Measurements from ENCODE around the gene OR6S1.

Gene OR6S1

DNA sequence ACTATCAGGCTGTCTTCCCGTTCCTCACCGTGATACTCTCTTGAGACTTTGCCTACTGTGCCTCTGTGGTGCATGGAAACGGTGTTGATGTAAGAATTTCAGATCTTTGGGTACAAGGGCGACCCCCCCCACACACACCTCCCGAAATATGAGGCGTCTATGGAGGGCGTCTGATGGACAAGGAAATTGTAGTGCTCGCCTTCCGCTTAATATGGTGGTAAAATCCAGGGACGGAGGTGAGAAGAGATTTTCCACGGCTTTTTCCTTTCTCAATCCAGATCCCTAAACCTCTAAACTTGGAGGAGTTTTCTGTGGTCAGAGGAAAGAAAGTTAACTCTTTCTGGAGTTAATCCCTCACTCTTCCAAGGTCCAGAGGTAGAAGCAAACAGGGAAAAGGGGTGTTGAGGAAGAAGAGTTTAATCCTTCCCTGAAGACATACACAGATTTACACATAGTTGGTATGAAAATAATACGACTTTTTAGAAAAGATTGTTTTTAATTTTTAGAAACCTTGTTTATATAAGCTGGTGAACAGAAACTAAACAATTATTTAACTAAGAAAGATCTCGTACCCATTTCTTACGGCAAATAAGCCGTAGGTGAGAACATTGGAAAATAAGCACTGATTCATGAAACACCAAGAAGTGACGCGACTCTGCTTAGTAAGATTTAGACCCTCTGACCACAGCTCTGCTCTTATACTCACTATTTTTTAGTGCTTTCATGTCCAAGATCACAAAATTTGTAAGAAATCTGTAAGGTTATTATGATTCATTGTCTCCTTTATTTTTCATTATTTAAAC lies 27.3 kb downstream of the OR6S1 start:
- Histone ChIP-seq H3K4me3 (ENCODE audit: low read depth in 1 of 2, low read length in 2 of 2) (peak overlapping the region; percentile 78 to 89), H3K36me3 (ENCODE audit: control insufficient read depth in 1 of 2, insufficient read depth in 2 of 2, low read length in 2 of 2) (no peaks in the 10 kb centered on the region), H3K9me3 (ENCODE audit: control insufficient read depth in 1 of 2, low read length in 2 of 2) (no peaks in the 10 kb centered on the region), H3K4me1 (ENCODE audit: control insufficient read depth in 1 of 2, insufficient read depth in 2 of 2, low read length in 2 of 2) (peaks cover 0 to 9% of the 10 kb centered on the region in 2 donors), H3K27me3 (ENCODE audit: low read depth, low read length) (no peaks in the 10 kb centered on the region), H3K27ac (ENCODE audit: low read length) (peak overlapping the region; percentile 84)

DNA sequence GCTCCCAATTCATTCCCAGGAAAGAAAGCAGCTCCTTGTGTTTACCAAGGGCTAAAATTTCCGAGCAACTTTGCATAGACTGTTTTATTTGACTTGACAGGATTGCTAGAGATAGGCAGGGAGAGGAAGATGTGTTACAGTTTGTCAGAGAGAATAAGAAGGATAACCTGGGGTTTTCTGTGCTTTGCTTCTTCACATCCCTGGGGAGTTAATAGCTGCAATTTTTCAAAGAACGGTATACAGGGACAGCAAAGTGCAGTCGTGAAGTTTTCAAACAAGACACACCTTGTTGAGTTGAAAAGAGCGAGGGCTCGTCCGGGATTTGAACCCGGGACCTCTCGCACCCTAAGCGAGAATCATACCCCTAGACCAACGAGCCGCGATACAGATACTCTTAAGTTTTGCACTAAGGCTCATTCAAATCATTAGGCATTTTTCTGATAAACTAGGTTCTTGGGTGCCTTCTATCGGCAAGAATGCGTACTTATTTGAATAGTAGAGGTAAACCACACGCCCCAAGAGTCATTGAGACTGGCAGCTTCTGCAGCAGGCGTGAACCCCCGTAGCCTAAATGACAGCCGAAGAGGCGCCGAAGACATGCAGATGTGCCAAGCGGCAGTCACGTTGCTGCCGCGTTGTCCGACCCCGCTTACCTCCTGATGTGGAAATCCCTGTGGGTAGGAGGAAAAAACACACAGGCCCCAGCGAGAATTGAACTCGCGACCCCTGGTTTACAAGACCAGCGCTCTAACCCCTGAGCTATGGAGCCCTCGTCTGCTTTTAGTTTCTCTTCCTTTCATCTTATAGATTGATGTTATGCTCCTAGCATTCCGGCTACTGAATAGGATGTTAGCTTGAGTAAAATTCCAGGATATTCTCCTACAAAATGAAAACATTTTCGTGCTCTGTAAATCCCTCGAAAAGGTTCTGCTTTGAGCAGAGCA lies 28.1 kb downstream of the OR6S1 start:
- Histone ChIP-seq H3K4me1 (ENCODE audit: control insufficient read depth in 1 of 2, insufficient read depth in 2 of 2, low read length in 2 of 2) (peaks cover 0 to 9% of the 10 kb centered on the region in 2 donors), H3K27ac (ENCODE audit: low read length) (peak overlapping the region; percentile 84), H3K27me3 (ENCODE audit: low read depth, low read length) (no peaks in the 10 kb centered on the region), H3K36me3 (ENCODE audit: control insufficient read depth in 1 of 2, insufficient read depth in 2 of 2, low read length in 2 of 2) (no peaks in the 10 kb centered on the region), H3K9me3 (ENCODE audit: control insufficient read depth in 1 of 2, low read length in 2 of 2) (no peaks in the 10 kb centered on the region), H3K4me3 (ENCODE audit: low read depth in 1 of 2, low read length in 2 of 2) (peak overlapping the region; percentile 78 to 89)

DNA sequence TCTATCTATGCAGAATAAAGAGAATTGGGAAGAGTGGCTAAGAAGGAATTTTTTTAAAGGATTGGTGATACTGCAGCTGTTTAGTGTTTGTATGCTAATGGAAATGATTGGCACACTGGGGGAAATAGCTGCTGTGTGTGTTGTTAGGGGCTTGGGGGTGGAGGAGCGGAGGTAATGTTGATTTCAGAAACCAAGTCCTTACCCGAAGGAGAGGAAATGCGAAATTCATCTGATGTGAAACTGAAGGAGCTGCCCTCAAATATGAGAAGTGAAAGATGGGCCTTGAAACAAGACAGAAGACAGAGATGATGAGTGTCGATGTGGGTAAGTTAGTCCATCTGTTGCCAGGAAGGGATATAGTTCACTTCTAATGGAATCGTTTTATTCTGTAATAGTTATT lies 29.1 kb downstream of the OR6S1 start:
- no peak overlapping the region for H3K27ac ChIP-seq (ENCODE audit: low read length)

DNA sequence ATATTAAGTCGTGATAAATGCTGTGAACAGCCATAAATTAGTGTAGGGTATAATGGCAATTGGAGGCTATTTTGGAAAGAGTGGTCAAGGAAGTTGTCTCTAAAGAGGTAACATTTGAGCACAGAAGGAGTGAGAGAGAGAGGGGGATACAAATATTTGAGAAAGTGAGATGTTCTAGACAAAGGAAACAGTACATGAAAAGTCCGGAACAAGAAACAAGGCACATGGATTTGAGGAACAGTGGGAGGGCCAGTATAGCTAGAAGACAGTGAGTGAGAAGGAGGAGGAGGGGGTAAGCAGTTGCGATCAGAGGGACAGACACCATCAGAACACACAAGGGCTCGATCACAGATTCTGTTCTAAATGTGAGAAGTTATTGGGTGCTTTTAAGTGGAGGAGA lies 30.2 kb downstream of the OR6S1 start:
- no peak overlapping the region for H3K4me3 ChIP-seq (ENCODE audit: low read depth in 1 of 2, low read length in 2 of 2)
- H3K27me3 ChIP-seq (ENCODE audit: low read depth, low read length) = no peaks in the 10 kb centered on the region
- no peaks in the 10 kb centered on the region for H3K9me3 ChIP-seq (ENCODE audit: control insufficient read depth in 1 of 2, low read length in 2 of 2)
- H3K27ac ChIP-seq (ENCODE audit: low read length) = no peak overlapping the region
- H3K36me3 ChIP-seq (ENCODE audit: control insufficient read depth in 1 of 2, insufficient read depth in 2 of 2, low read length in 2 of 2) = no peaks in the 10 kb centered on the region
- peaks cover 0 to 9% of the 10 kb centered on the region in 2 donors for H3K4me1 ChIP-seq (ENCODE audit: control insufficient read depth in 1 of 2, insufficient read depth in 2 of 2, low read length in 2 of 2)

More for the DNA sequence above, 29.1 kb downstream of the OR6S1 start:
- H3K4me1 ChIP-seq (ENCODE audit: control insufficient read depth in 1 of 2, insufficient read depth in 2 of 2, low read length in 2 of 2) = peaks cover 0 to 9% of the 10 kb centered on the region in 2 donors
- H3K36me3 ChIP-seq (ENCODE audit: control insufficient read depth in 1 of 2, insufficient read depth in 2 of 2, low read length in 2 of 2) = no peaks in the 10 kb centered on the region
- no peak overlapping the region for H3K4me3 ChIP-seq (ENCODE audit: low read depth in 1 of 2, low read length in 2 of 2)
- no peaks in the 10 kb centered on the region for H3K27me3 ChIP-seq (ENCODE audit: low read depth, low read length)
- no peaks in the 10 kb centered on the region for H3K9me3 ChIP-seq (ENCODE audit: control insufficient read depth in 1 of 2, low read length in 2 of 2)

DNA sequence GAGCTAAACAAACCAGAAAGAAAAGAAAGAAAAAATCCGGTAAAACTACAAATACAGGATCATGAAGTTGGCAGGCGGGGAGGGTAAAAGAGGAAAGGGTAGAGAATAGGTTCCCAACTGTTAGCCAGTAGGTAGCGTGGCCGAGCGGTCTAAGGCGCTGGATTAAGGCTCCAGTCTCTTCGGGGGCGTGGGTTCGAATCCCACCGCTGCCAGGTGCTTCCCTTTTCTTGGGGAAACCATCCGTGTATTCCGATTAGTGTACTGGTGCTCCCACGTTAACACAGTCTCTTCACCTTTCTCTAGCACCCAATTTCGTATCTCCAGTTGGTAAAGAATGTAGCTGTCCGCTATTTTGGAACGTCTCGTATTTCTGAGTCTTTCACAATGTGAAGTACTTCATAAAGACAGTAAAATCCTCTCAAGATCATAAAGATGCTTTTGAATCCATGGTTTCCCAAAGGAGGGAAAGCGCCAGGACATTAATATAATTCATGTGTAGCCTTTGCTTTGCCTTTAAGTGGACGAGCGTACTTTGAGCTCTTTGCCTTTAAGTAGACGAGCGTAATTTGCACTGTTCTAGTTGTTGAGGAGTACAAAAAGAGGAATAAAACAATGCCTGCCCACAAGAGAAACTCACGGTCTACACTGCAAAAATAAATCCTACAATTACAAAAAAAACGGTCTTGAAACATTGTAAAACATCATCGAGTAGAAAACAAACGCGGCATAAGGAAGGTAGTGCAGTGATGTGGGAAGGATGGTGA lies 31.3 kb downstream of the OR6S1 start:
- Histone ChIP-seq H3K27ac (ENCODE audit: low read length) (peak overlapping the region; percentile 49), H3K4me3 (ENCODE audit: low read depth in 1 of 2, low read length in 2 of 2) (peak overlapping the region; percentile 84 to 94), H3K9me3 (ENCODE audit: control insufficient read depth in 1 of 2, low read length in 2 of 2) (no peaks in the 10 kb centered on the region), H3K27me3 (ENCODE audit: low read depth, low read length) (no peaks in the 10 kb centered on the region), H3K4me1 (ENCODE audit: control insufficient read depth in 1 of 2, insufficient read depth in 2 of 2, low read length in 2 of 2) (peaks cover 0 to 9% of the 10 kb centered on the region in 2 donors), H3K36me3 (ENCODE audit: control insufficient read depth in 1 of 2, insufficient read depth in 2 of 2, low read length in 2 of 2) (no peaks in the 10 kb centered on the region)

DNA sequence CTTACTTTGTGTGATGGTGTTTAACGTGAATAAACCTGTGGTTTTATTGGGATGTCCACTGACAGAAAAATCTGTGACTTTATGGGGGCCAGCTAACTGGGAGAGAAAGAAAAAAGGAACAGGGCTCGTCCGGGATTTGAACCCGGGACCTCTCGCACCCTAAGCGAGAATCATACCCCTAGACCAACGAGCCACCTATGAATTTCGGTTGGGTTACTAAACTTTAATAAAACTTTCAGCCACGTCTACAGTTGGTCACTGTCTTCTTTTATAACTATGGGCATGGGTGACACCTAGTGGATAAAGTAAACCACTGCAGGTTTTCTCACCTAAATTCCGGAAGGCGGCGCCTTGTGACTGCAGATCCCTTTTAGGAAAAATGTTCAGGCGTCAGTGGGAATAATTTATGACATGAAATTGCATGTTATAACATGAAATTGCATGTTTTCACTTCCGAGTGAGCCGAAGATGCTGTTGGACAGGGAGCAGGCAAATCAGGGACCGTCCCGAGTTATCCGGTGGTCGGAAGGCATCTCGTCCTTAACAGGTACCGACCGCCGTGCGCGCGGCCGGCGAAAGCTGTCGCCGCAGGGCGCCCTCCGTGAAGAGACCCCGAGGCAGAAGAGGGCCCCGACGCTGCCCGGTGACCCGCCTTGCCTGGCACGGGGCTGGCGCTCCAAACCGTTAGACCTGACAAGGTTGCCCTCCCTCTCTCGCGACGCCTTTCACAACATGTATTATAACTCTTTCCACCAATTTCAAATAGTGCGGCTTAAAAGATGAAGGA lies 32.1 kb downstream of the OR6S1 start:
- H3K4me1 ChIP-seq (ENCODE audit: control insufficient read depth in 1 of 2, insufficient read depth in 2 of 2, low read length in 2 of 2) = peaks cover 0 to 9% of the 10 kb centered on the region in 2 donors
- H3K4me3 ChIP-seq (ENCODE audit: low read depth in 1 of 2, low read length in 2 of 2) = peak overlapping the region; percentile 84 to 94
- H3K36me3 ChIP-seq (ENCODE audit: control insufficient read depth in 1 of 2, insufficient read depth in 2 of 2, low read length in 2 of 2) = no peaks in the 10 kb centered on the region
- no peaks in the 10 kb centered on the region for H3K9me3 ChIP-seq (ENCODE audit: control insufficient read depth in 1 of 2, low read length in 2 of 2)
- H3K27me3 ChIP-seq (ENCODE audit: low read depth, low read length) = no peaks in the 10 kb centered on the region
- peak overlapping the region; percentile 49 for H3K27ac ChIP-seq (ENCODE audit: low read length)

DNA sequence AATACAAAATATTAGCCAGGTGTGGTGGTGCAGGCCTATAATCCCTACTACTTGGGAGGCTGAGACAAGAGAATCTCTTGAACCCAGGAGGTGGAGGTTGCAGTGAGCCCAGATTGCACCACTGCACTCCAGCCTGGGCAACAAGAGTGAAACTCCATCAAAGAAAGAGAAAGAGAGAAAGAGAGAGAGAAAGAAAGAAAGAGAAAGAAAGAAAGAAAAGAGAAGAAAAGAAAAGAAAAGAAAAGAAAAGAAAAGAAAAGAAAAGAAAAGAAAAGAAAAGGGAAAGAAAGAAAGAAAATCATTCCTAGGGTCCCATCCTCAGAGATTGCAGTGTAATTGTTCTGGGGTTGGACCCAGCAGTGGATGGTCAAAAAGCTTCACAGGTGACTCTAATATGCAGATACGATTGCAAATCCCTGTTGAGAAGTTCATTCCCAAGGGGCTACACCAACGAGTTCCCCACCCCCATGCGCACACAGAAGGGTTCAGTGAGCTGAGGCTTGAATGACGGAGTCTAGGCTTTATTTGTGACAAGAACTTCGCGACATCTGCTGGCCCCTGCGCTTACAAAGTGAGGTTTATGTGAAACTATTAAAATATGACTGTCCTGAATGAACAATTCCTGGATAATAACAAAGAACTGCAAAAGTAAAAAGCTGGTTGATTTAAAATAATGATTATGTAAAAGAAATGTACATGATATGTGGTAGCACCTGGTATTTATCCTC lies 32.9 kb downstream of the OR6S1 start:
- no peak overlapping the region for H3K27ac ChIP-seq (ENCODE audit: low read length)
- no peaks in the 10 kb centered on the region for H3K27me3 ChIP-seq (ENCODE audit: low read depth, low read length)
- no peaks in the 10 kb centered on the region for H3K36me3 ChIP-seq (ENCODE audit: control insufficient read depth in 1 of 2, insufficient read depth in 2 of 2, low read length in 2 of 2)
- no peaks in the 10 kb centered on the region for H3K9me3 ChIP-seq (ENCODE audit: control insufficient read depth in 1 of 2, low read length in 2 of 2)
- H3K4me3 ChIP-seq (ENCODE audit: low read depth in 1 of 2, low read length in 2 of 2) = no peak overlapping the region
- H3K4me1 ChIP-seq (ENCODE audit: control insufficient read depth in 1 of 2, insufficient read depth in 2 of 2, low read length in 2 of 2) = peaks cover 0 to 8% of the 10 kb centered on the region in 2 donors

DNA sequence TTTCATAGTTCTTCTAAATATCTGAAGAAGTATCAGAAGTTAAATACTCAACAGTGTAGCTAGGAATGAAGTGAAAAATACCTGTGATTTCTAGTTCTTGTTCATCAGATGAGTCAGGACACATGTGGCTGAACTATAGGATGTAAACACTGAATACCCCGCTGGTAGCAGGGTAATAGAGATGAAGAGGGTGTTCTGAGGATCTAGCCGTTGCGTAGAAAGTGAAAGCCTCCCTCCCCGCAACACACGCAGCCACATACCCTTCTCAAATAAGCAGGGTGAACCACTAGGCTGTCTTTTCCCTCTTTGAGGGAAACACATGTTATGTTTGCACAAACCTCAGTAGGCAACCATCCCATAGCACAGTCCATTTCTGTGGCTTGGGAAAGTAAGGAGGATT lies 33.9 kb downstream of the OR6S1 start:
- H3K4me3 ChIP-seq (ENCODE audit: low read depth in 1 of 2, low read length in 2 of 2) = no peak overlapping the region

DNA sequence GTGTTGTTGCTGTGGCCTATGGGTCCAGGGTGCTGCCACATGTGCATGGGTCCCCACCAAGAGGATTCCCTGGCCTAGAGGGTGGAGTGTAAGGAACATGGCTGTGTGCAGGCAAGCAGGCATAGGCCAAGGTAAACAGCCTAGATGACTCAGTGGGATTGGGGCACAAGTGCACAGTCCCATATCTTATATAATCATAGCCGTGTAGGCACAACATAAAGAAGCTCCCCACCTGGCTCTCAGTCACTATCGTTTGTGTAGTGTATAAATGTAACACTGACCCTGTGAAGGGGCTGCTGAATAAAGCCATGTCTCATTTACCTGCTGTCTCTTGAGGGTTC lies 34.6 kb downstream of the OR6S1 start:
- peaks cover 0 to 6% of the 10 kb centered on the region in 2 donors for H3K4me1 ChIP-seq (ENCODE audit: control insufficient read depth in 1 of 2, insufficient read depth in 2 of 2, low read length in 2 of 2)
- no peak overlapping the region for H3K4me3 ChIP-seq (ENCODE audit: low read depth in 1 of 2, low read length in 2 of 2)
- H3K9me3 ChIP-seq (ENCODE audit: control insufficient read depth in 1 of 2, low read length in 2 of 2) = no peaks in the 10 kb centered on the region
- no peaks in the 10 kb centered on the region for H3K36me3 ChIP-seq (ENCODE audit: control insufficient read depth in 1 of 2, insufficient read depth in 2 of 2, low read length in 2 of 2)
- no peaks in the 10 kb centered on the region for H3K27me3 ChIP-seq (ENCODE audit: low read depth, low read length)
- no peak overlapping the region for H3K27ac ChIP-seq (ENCODE audit: low read length)

More for the DNA sequence above, 33.9 kb downstream of the OR6S1 start:
- Histone ChIP-seq H3K36me3 (ENCODE audit: control insufficient read depth in 1 of 2, insufficient read depth in 2 of 2, low read length in 2 of 2) (no peaks in the 10 kb centered on the region), H3K27ac (ENCODE audit: low read length) (no peak overlapping the region), H3K4me1 (ENCODE audit: control insufficient read depth in 1 of 2, insufficient read depth in 2 of 2, low read length in 2 of 2) (peaks cover 0 to 6% of the 10 kb centered on the region in 2 donors), H3K27me3 (ENCODE audit: low read depth, low read length) (no peaks in the 10 kb centered on the region), H3K9me3 (ENCODE audit: control insufficient read depth in 1 of 2, low read length in 2 of 2) (no peaks in the 10 kb centered on the region)

All from muscle layer of duodenum (tissue), 2 donors.